ENCODE measurements around the gene MAP3K2.

MAP3K2 gene

GRCh38 chr2:127387655-127388422 lies at the start of gene MAP3K2:
MAP3K2 (minus strand) TSS chr2:127387975; CDS start chr2:127343129, 44,846 bp downstream.
- DNase-seq, result peak; percentile 90

GRCh38 chr2:127437056-127437455 lies 49.3 kb upstream of the MAP3K2 start:
- no peak for DNase-seq

GRCh38 chr2:127434515-127434914 lies 46.7 kb upstream of the MAP3K2 start:
- DNase-seq, result no peak

GRCh38 chr2:127431408-127432023 lies 43.7 kb upstream of the MAP3K2 start:
- no peak for DNase-seq

- DNase-seq, result no peak
Observed at GRCh38 chr2:127429844-127430425, 42.2 kb upstream of the MAP3K2 start.

GRCh38 chr2:127429291-127429690 lies 41.5 kb upstream of the MAP3K2 start:
- DNase-seq, result no peak

GRCh38 chr2:127428815-127429109 lies 41.0 kb upstream of the MAP3K2 start:
- no peak for DNase-seq

- no peak for DNase-seq
Observed at GRCh38 chr2:127428057-127428814, 40.5 kb upstream of the MAP3K2 start.

GRCh38 chr2:127427376-127428056 lies 39.7 kb upstream of the MAP3K2 start:
- DNase-seq, result no peak

GRCh38 chr2:127426501-127427354 lies 39.0 kb upstream of the MAP3K2 start:
- no peak for DNase-seq

GRCh38 chr2:127425540-127426490 lies 38.0 kb upstream of the MAP3K2 start:
- DNase-seq, result no peak

GRCh38 chr2:127424598-127425520 lies 37.1 kb upstream of the MAP3K2 start:
- DNase-seq, result no peak

- no peak for DNase-seq
Observed at GRCh38 chr2:127423880-127424279, 36.1 kb upstream of the MAP3K2 start.

GRCh38 chr2:127423478-127423843 lies 35.7 kb upstream of the MAP3K2 start:
- no peak for DNase-seq

- DNase-seq, result no peak
Observed at GRCh38 chr2:127422559-127423477, 35.0 kb upstream of the MAP3K2 start.

GRCh38 chr2:127421871-127422558 lies 34.2 kb upstream of the MAP3K2 start:
- no peak for DNase-seq

- DNase-seq, result no peak
Observed at GRCh38 chr2:127421116-127421800, 33.5 kb upstream of the MAP3K2 start.
